ENCODE results near the gene PDAP1.
A peak's percentile ranks its signal among the peaks of the same experiment; 100 is the strongest.
"Not testable (repeated sequence)": the region's sequence is repeated elsewhere in the genome, so short reads cannot be mapped to it uniquely, and the experiment has no call there.

Gene PDAP1

GRCh38 chr7:99396418-99397296 is 11.7 kb downstream of the PDAP1 start:
- no peak for DNase-seq (ENCODE audit: low spot score)

- DNase-seq (ENCODE audit: low spot score), result no peak
Measured at GRCh38 chr7:99395616-99396327, 12.6 kb downstream of the PDAP1 start.

- no peak for DNase-seq (ENCODE audit: low spot score)
Measured at GRCh38 chr7:99394188-99394502, 14.3 kb downstream of the PDAP1 start.

GRCh38 chr7:99393355-99394187 is 14.8 kb downstream of the PDAP1 start:
- peak; percentile 81 for DNase-seq (ENCODE audit: low spot score)

- peak; percentile 84 for DNase-seq (ENCODE audit: low spot score)
Measured at GRCh38 chr7:99392659-99393354, 15.6 kb downstream of the PDAP1 start.

- DNase-seq (ENCODE audit: low spot score), result no peak
Measured at GRCh38 chr7:99392046-99392445, 16.4 kb downstream of the PDAP1 start.

- no peak for DNase-seq (ENCODE audit: low spot score)
Measured at GRCh38 chr7:99390941-99391602, 17.3 kb downstream of the PDAP1 start.

- no peak for DNase-seq (ENCODE audit: low spot score)
Measured at GRCh38 chr7:99389772-99390171, 18.6 kb downstream of the PDAP1 start.

- no peak for DNase-seq (ENCODE audit: low spot score)
Measured at GRCh38 chr7:99387912-99388311, 20.5 kb downstream of the PDAP1 start.

GRCh38 chr7:99387239-99387635 is 21.2 kb downstream of the PDAP1 start:
- not testable (repeated sequence) for DNase-seq (ENCODE audit: low spot score)

GRCh38 chr7:99386584-99387238 is 21.7 kb downstream of the PDAP1 start:
- peak; percentile 27 for DNase-seq (ENCODE audit: low spot score)

- DNase-seq (ENCODE audit: low spot score), result no peak
Measured at GRCh38 chr7:99385564-99385963, 22.8 kb downstream of the PDAP1 start.

GRCh38 chr7:99384523-99384922 is 23.9 kb downstream of the PDAP1 start:
- no peak for DNase-seq (ENCODE audit: low spot score)

- no peak for DNase-seq (ENCODE audit: low spot score)
Measured at GRCh38 chr7:99383791-99384370, 24.5 kb downstream of the PDAP1 start.

- DNase-seq (ENCODE audit: low spot score), result no peak
Measured at GRCh38 chr7:99383203-99383602, 25.2 kb downstream of the PDAP1 start.

GRCh38 chr7:99381664-99382075 is 26.7 kb downstream of the PDAP1 start:
- DNase-seq (ENCODE audit: low spot score), result no peak

GRCh38 chr7:99380823-99381663 is 27.4 kb downstream of the PDAP1 start:
- no peak for DNase-seq (ENCODE audit: low spot score)

GRCh38 chr7:99380032-99380822 is 28.2 kb downstream of the PDAP1 start:
- no peak for DNase-seq (ENCODE audit: low spot score)

Data from SK-N-DZ (cell line).